Keratinocyte (primary cell): ENCODE data around the gene LRRC3C. TPM values are rescaled to one million over a fixed set of nuclear protein-coding genes. Genes with fewer than 3 reads are reported as not detected.
"Not testable (repeated sequence)": the region's sequence is repeated elsewhere in the genome, so short reads cannot be mapped to it uniquely, and the experiment has no call there.

Experiments used
- DNase-seq: peaks from one replicate; pipeline ENCODE4 v3.0.0-alpha.2; 2011; ENCODE audit warnings: low read depth, missing footprints, low spot score
- FAIRE-seq: peaks from 2 replicates; lab custom pipeline; 2011; peaks lifted over from hg19 to GRCh38; lab: Jason Lieb, UNC
- H2AFZ ChIP-seq: 2 replicates; pipeline ENCODE4 v1.6.0; 2012; ENCODE audit warnings: low read length, control low read depth, inconsistent platforms; ENCODE audit not compliant: control insufficient read depth
- H3K27ac ChIP-seq: 2 replicates; pipeline ENCODE4 v1.5.1; 2011; ENCODE audit warnings: low read length; ENCODE audit not compliant: control insufficient read depth, insufficient read depth
- H3K27me3 ChIP-seq: 3 replicates; pipeline ENCODE4 v1.6.0; 2011; ENCODE audit warnings: low read length; ENCODE audit not compliant: control insufficient read depth, insufficient read depth; ENCODE audit errors: extremely low read depth
- H3K36me3 ChIP-seq, 2 experiments: 2 replicates in 1 of 2; 3 replicates in 1 of 2; pipeline ENCODE4 v1.5.1; 2011; ENCODE audit warnings: low read length in 2 of 2, mild to moderate bottlenecking in 1 of 2; ENCODE audit not compliant: control insufficient read depth in 2 of 2, insufficient read depth in 2 of 2; ENCODE audit errors: extremely low read depth in 1 of 2
- H3K4me1 ChIP-seq: 3 replicates; pipeline ENCODE4 v1.5.1; 2011; ENCODE audit warnings: low read length; ENCODE audit not compliant: control insufficient read depth, insufficient read depth; ENCODE audit errors: extremely low read depth
- H3K4me2 ChIP-seq: 3 replicates; pipeline ENCODE4 v1.6.0; 2011; ENCODE audit warnings: low read depth, low read length; ENCODE audit not compliant: control insufficient read depth, insufficient read depth; ENCODE audit errors: extremely low read depth
- H3K4me3 ChIP-seq, 3 experiments: fragments of 200-600 bp in 1 of 3; sonication (generic) in 1 of 3; 2 replicates in 2 of 3; 3 replicates in 1 of 3; pipeline ENCODE4 v1.5.1; 2011 to 2016; ENCODE audit warnings: low read length in 3 of 3, mild to moderate bottlenecking in 3 of 3, control low read depth in 2 of 3, inconsistent platforms in 1 of 3, low read depth in 1 of 3, mixed read lengths in 1 of 3, mixed run types in 1 of 3, moderate library complexity in 1 of 3; ENCODE audit not compliant: control insufficient read depth in 2 of 3, insufficient read depth in 2 of 3; ENCODE audit errors: extremely low read depth in 1 of 3
- H3K79me2 ChIP-seq: 2 replicates; pipeline ENCODE4 v1.6.0; 2012; ENCODE audit warnings: low read length; ENCODE audit not compliant: control insufficient read depth, insufficient read depth
- H3K9ac ChIP-seq: 3 replicates; pipeline ENCODE4 v1.6.0; 2011; ENCODE audit warnings: low read length; ENCODE audit not compliant: control insufficient read depth, insufficient read depth; ENCODE audit errors: extremely low read depth
- H3K9me1 ChIP-seq: 3 replicates; pipeline ENCODE4 v1.6.0; 2011; ENCODE audit warnings: low read length; ENCODE audit not compliant: control insufficient read depth, insufficient read depth; ENCODE audit errors: extremely low read depth
- H3K9me3 ChIP-seq: 2 replicates; pipeline ENCODE4 v1.5.1; 2012; ENCODE audit warnings: low read depth, low read length; ENCODE audit not compliant: control insufficient read depth
- H4K20me1 ChIP-seq: 3 replicates; pipeline ENCODE4 v1.6.0; 2011; ENCODE audit warnings: low read length; ENCODE audit not compliant: control insufficient read depth, insufficient read depth; ENCODE audit errors: extremely low read depth
- CTCF ChIP-seq, 3 experiments: IDR thresholded peaks in 1 of 3; conservative IDR thresholded peaks in 1 of 3; optimal IDR thresholded peaks in 1 of 3; 2 replicates in 2 of 3; 3 replicates in 1 of 3; pipeline versions ENCODE3 to v1.5.1; 2011; ENCODE audit warnings: low read length in 3 of 3, mild to moderate bottlenecking in 3 of 3, moderate library complexity in 2 of 3, control low read depth in 1 of 3, inconsistent platforms in 1 of 3; ENCODE audit not compliant: insufficient read depth in 2 of 3; ENCODE audit errors: extremely low read depth in 1 of 3
- EZH2 ChIP-seq: IDR thresholded peaks from one replicate; pipeline ENCODE4 v1.6.1; 2012; ENCODE audit warnings: inconsistent platforms, mild to moderate bottlenecking, low read length, moderate library complexity
- dilution Hi-C: fragments of 300-500 bp; cut with MboI; formaldehyde crosslinking; loops from one replicate; pipeline ENCODE4 v1.7.0; 2020; ENCODE audit warnings: low sequenced_read_pairs; ENCODE audit not compliant: extremely low pct_ligation_motif_present
- polyA minus RNA-seq, 3 experiments: library from RNA; depleted of rRNA, polyadenylated mRNA; stranded (reverse); fragments of >200 nt; gene quantifications; 1 replicate in 1 of 3; 2 replicates in 1 of 3; 3 replicates in 1 of 3; pipeline ENCODE4 v1.2.3, GENCODE V29; 2011
- polyA plus RNA-seq, 5 experiments: library from polyadenylated mRNA; depleted of rRNA in 3 of 5; stranded (reverse) in 3 of 5; stranded (forward) in 1 of 5; unstranded in 1 of 5; fragments of >200 nt; gene quantifications; 1 replicate in 1 of 5; 2 replicates in 3 of 5; 3 replicates in 1 of 5; pipeline versions ENCODE4 v1.2.1 to v1.2.3, GENCODE V29; 2011 to 2012; ENCODE audit warnings: missing spikeins in 2 of 5, low read depth in 1 of 5, low replicate concordance in 1 of 5

Gene LRRC3C
- not detected in 3 replicates for polyA plus RNA-seq
- polyA plus RNA-seq (2011; ENCODE audit: low read depth), result not detected
- polyA plus RNA-seq (2011; cell fraction: cytosol; rRNA removed), result not detected in 2 replicates
- not detected in 2 replicates for polyA plus RNA-seq (2011; cell fraction: nucleus; rRNA removed)
- not detected in 2 replicates for polyA plus RNA-seq (2012; ENCODE audit: low replicate concordance)
- not detected in 3 replicates for polyA minus RNA-seq
- not detected for polyA minus RNA-seq (2011; cell fraction: cytosol; rRNA and poly(A)+ RNA removed)
- polyA minus RNA-seq (2011; cell fraction: nucleus; rRNA and poly(A)+ RNA removed), result not detected in 2 replicates

GRCh38 chr17:39927101-39927928 lies at the start of gene LRRC3C, which contains the start of gene ORMDL3:
TSS of gene LRRC3C (plus strand) at chr17:39927732. CDS start at chr17:39941524, 13,792 bp downstream.
TSS of gene ORMDL3 (minus strand) at chr17:39927601. CDS start at chr17:39924203, 3,398 bp downstream.
- dilution Hi-C loops, result no loop called here
- Histone ChIP-seq H3K36me3 (peaks cover 9 to 12% of the 10 kb centered on the region in 2 experiments), H4K20me1 (peaks cover 4% of the 10 kb centered on the region), H3K4me2 (peak within 1 kb of the TSS; percentile 67), H3K4me3 (peak within 1 kb of the TSS; percentile 74 to 78 (median 74)), H3K4me1 (peaks cover 40% of the 10 kb centered on the region), H3K79me2 (peaks cover 23% of the 10 kb centered on the region), H3K9me1 (peaks cover 6% of the 10 kb centered on the region), H3K27me3 (no peaks in the 10 kb centered on the region), H3K9me3 (no peaks in the 10 kb centered on the region), H3K27ac (peak within 1 kb of the TSS; percentile 63), H3K9ac (peak within 1 kb of the TSS; percentile 78), H2AFZ (peak within 1 kb of the TSS; percentile 76)
- TF ChIP-seq CTCF (optimal IDR thresholded peaks at IDR 0.05 in 1 of 3, IDR thresholded peaks at IDR 0.05 in 1 of 3, conservative IDR thresholded peaks at IDR 0.05 in 1 of 3; ENCODE audit: extremely low read depth in 1 of 3, insufficient read depth in 2 of 3, low read length in 3 of 3) (no peak), EZH2 (no peak)
- DNase-seq, result no peak
- peak; percentile 67 for FAIRE-seq

- H3K27ac ChIP-seq, H3K4me1 ChIP-seq, H3K9me3 ChIP-seq, H3K9ac ChIP-seq, H3K4me3 ChIP-seq, DNase-seq, H3K4me2 ChIP-seq, H3K79me2 ChIP-seq, H2AFZ ChIP-seq, dilution Hi-C loops, H3K9me1 ChIP-seq, FAIRE-seq, H3K36me3 ChIP-seq, H4K20me1 ChIP-seq, H3K27me3 ChIP-seq: not testable (repeated sequence)
Measured at GRCh38 chr17:39886102-39886501, 41.4 kb upstream of the LRRC3C start.
